Upper lobe of left lung (tissue), 6 donors: ENCODE results near the gene SLC25A48. TPM values are rescaled to one million over a fixed set of nuclear protein-coding genes. Genes with fewer than 3 reads are reported as not detected.

ENCODE experiments used
- ATAC-seq, 2 donors: fragments of 200-7000 bp; cut with Tn5 transposase; one replicate each; pipeline ENCODE4 v1.9.1; 2022; ENCODE audit warnings: mild to moderate bottlenecking in 2 of 2, moderate library complexity in 2 of 2; ENCODE audit not compliant: low FRiP score in 2 of 2
- DNase-seq, 2 donors: peaks; one replicate each; pipeline ENCODE4 v3.0.0-alpha.2; 2019 to 2020
- H3K27ac ChIP-seq, 4 donors: fragments of 200-600 bp; sonication (generic); one replicate each; pipeline ENCODE4 v1.5.1; 2016 to 2019
- H3K27me3 ChIP-seq, 4 donors: fragments of 200-600 bp; sonication (generic); one replicate each; pipeline ENCODE4 v1.5.1; 2017 to 2019
- H3K36me3 ChIP-seq, 4 donors: fragments of 200-600 bp; sonication (generic); one replicate each; pipeline ENCODE4 v1.5.1; 2016 to 2019
- H3K4me1 ChIP-seq, 4 donors: fragments of 200-600 bp; sonication (generic); one replicate each; pipeline ENCODE4 v1.5.1; 2018 to 2019
- H3K4me3 ChIP-seq, 4 donors: fragments of 200-600 bp; sonication (generic); one replicate each; pipeline ENCODE4 v1.5.1; 2017 to 2019; ENCODE audit warnings: mild to moderate bottlenecking in 2 of 4, moderate library complexity in 1 of 4
- H3K9me3 ChIP-seq, 4 donors: fragments of 200-600 bp; sonication (generic); one replicate each; pipeline ENCODE4 v1.5.1; 2018 to 2019
- CTCF ChIP-seq, 6 experiments: fragments of 450-650 bp in 4 of 6; fragments of 200-600 bp in 2 of 6; sonication (generic) in 2 of 6; IDR thresholded peaks; one replicate each; pipeline ENCODE4 v1.5.1; 2016 to 2019; ENCODE audit warnings: antibody characterized with exemption in 6 of 6
- EP300 ChIP-seq, 4 donors: sonication (generic); formaldehyde crosslinking; IDR thresholded peaks; one replicate each; pipeline ENCODE4 v1.5.1; 2017; ENCODE audit warnings: antibody characterized with exemption in 4 of 4, control low read depth in 2 of 4
- POLR2A ChIP-seq, 4 donors: fragments of 450-650 bp; IDR thresholded peaks; one replicate each; pipeline ENCODE4 v1.5.1; 2016 to 2017; ENCODE audit warnings: antibody characterized with exemption in 4 of 4, mild to moderate bottlenecking in 2 of 4
- POLR2AphosphoS5 ChIP-seq, 2 donors: sonication (generic); formaldehyde crosslinking; IDR thresholded peaks; one replicate each; pipeline ENCODE4 v1.5.1; 2017; ENCODE audit warnings: antibody characterized with exemption in 2 of 2
- WGBS, 2 donors: methylation state at CpG; one replicate each; pipeline ENCODE4 v1.1.5; 2017 to 2018; 5-methylcytosine and 5-hydroxymethylcytosine counted together
- total RNA-seq, 6 donors: library from RNA; depleted of rRNA in 4 of 6; stranded (reverse); fragments of >200 nt in 4 of 6; gene quantifications; one replicate each; pipeline versions ENCODE4 v1.1.0 to v1.2.1, GENCODE V29; 2016 to 2021
- donor health status: DM: no; HTN: no; CAD: no; lungs with moderate emphysema.
- donor health status: DM: no; HTN: yes; CAD: no; lungs with severe emphysema.

SLC25A48 gene
- total RNA-seq, 6 donors from 2014 or later = not detected

GRCh38 chr5:135868681-135869080, 34.2 kb downstream of the SLC25A48 start:
- no peak overlapping the region for H3K27ac ChIP-seq
- WGBS, 2 donors = 67 to 68% methylated on average over 2 of the region's 2 CpGs
- no peaks in the 10 kb centered on the region for H3K4me1 ChIP-seq
- H3K9me3 ChIP-seq = no peaks in the 10 kb centered on the region
- ATAC-seq (no peak), DNase-seq (no peak)
- no peak overlapping the region for H3K4me3 ChIP-seq
- H3K27me3 ChIP-seq = no peaks in the 10 kb centered on the region
- no peak for TF ChIP-seq EP300 (IDR thresholded peaks at IDR 0.05)
- no peak for TF ChIP-seq POLR2AphosphoS5 (IDR thresholded peaks at IDR 0.05)
- no peak for TF ChIP-seq CTCF (IDR thresholded peaks at IDR 0.05)
- no peak for TF ChIP-seq POLR2A (IDR thresholded peaks at IDR 0.05)
- no peaks in the 10 kb centered on the region for H3K36me3 ChIP-seq

- H3K27me3 ChIP-seq = no peaks in the 10 kb centered on the region
- TF ChIP-seq EP300 (IDR thresholded peaks at IDR 0.05) = no peak
- no peak for TF ChIP-seq POLR2AphosphoS5 (IDR thresholded peaks at IDR 0.05)
- TF ChIP-seq POLR2A (IDR thresholded peaks at IDR 0.05) = no peak
- no peak for TF ChIP-seq CTCF (IDR thresholded peaks at IDR 0.05)
- 85 to 92% methylated on average over 2 of the region's 2 CpGs for WGBS, 2 donors
- no peak for ATAC-seq
- no peaks in the 10 kb centered on the region for H3K36me3 ChIP-seq
- no peaks in the 10 kb centered on the region for H3K9me3 ChIP-seq
- H3K4me1 ChIP-seq = no peaks in the 10 kb centered on the region
- no peak overlapping the region for H3K27ac ChIP-seq
- no peak overlapping the region for H3K4me3 ChIP-seq
- no peak for DNase-seq
Observed at GRCh38 chr5:135869276-135869675, 34.8 kb downstream of the SLC25A48 start.

GRCh38 chr5:135869935-135870334, 35.5 kb downstream of the SLC25A48 start:
- H3K9me3 ChIP-seq = no peaks in the 10 kb centered on the region
- TF ChIP-seq POLR2AphosphoS5 (IDR thresholded peaks at IDR 0.05) = no peak
- no peak for TF ChIP-seq POLR2A (IDR thresholded peaks at IDR 0.05)
- no peak for TF ChIP-seq CTCF (IDR thresholded peaks at IDR 0.05)
- TF ChIP-seq EP300 (IDR thresholded peaks at IDR 0.05) = no peak
- WGBS, 2 donors = 76 to 85% methylated on average over 3 of the region's 3 CpGs
- no peaks in the 10 kb centered on the region for H3K27me3 ChIP-seq
- H3K27ac ChIP-seq = no peak overlapping the region
- no peaks in the 10 kb centered on the region for H3K36me3 ChIP-seq
- H3K4me1 ChIP-seq = no peaks in the 10 kb centered on the region
- no peak for DNase-seq
- no peak for ATAC-seq
- no peak overlapping the region for H3K4me3 ChIP-seq

- Histone ChIP-seq H3K4me1 (no peaks in the 10 kb centered on the region), H3K36me3 (no peaks in the 10 kb centered on the region), H3K4me3 (no peak overlapping the region), H3K9me3 (no peaks in the 10 kb centered on the region), H3K27me3 (no peaks in the 10 kb centered on the region), H3K27ac (no peak overlapping the region)
- WGBS, 2 donors = 67 to 74% methylated on average over 4 to 11 of the region's 11 CpGs
- ATAC-seq (peak in 1 of 2 donors; percentile 42), DNase-seq (peak in 1 of 2 donors; percentile 74)
- no peak for TF ChIP-seq POLR2AphosphoS5 (IDR thresholded peaks at IDR 0.05)
- no peak for TF ChIP-seq EP300 (IDR thresholded peaks at IDR 0.05)
- TF ChIP-seq POLR2A (IDR thresholded peaks at IDR 0.05) = no peak
- no peak for TF ChIP-seq CTCF (IDR thresholded peaks at IDR 0.05)
Observed at GRCh38 chr5:135871268-135871915, 36.9 kb downstream of the SLC25A48 start.

- no peaks in the 10 kb centered on the region for H3K27me3 ChIP-seq
- no peak overlapping the region for H3K27ac ChIP-seq
- no peak overlapping the region for H3K4me3 ChIP-seq
- H3K36me3 ChIP-seq = no peaks in the 10 kb centered on the region
- ATAC-seq (no peak), DNase-seq (no peak)
- WGBS, 2 donors = 86 to 94% methylated on average over 5 of the region's 5 CpGs
- no peak for TF ChIP-seq POLR2AphosphoS5 (IDR thresholded peaks at IDR 0.05)
- H3K9me3 ChIP-seq = no peaks in the 10 kb centered on the region
- H3K4me1 ChIP-seq = no peaks in the 10 kb centered on the region
Observed at GRCh38 chr5:135873831-135874230, 39.4 kb downstream of the SLC25A48 start.
